Measurements from ENCODE around the gene HS3ST3A1.

HS3ST3A1 gene

DNA sequence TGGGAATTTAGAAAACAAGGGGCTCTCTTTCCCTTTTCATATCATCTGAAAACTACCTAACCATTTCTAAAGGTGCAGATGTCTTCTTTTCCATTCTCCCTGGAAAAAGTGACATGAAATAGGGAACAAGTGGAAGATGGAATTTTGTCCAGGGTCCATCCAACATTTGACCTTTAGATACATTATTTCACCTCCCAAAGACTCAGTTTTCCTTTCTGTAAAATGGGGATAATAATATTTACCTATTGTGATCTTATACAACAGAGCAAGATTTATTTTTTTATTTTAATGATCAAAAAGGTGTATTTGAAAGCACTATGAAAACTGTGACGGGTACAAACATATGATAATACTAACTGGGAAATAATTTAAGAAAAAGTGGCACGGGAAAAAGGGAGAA lies 106.3 kb downstream of the HS3ST3A1 start:
- TF ChIP-seq, protein P1, sequence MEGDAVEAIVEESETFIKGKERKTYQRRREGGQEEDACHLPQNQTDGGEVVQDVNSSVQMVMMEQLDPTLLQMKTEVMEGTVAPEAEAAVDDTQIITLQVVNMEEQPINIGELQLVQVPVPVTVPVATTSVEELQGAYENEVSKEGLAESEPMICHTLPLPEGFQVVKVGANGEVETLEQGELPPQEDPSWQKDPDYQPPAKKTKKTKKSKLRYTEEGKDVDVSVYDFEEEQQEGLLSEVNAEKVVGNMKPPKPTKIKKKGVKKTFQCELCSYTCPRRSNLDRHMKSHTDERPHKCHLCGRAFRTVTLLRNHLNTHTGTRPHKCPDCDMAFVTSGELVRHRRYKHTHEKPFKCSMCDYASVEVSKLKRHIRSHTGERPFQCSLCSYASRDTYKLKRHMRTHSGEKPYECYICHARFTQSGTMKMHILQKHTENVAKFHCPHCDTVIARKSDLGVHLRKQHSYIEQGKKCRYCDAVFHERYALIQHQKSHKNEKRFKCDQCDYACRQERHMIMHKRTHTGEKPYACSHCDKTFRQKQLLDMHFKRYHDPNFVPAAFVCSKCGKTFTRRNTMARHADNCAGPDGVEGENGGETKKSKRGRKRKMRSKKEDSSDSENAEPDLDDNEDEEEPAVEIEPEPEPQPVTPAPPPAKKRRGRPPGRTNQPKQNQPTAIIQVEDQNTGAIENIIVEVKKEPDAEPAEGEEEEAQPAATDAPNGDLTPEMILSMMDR (IDR thresholded peaks at IDR 0.05; ENCODE audit: control insufficient read depth, insufficient read depth, low read depth, low read length, missing control alignments) = no peak
- DNase-seq (ENCODE audit: low read depth) = no peak
- H3K4me3 ChIP-seq (ENCODE audit: control insufficient read depth, low read depth, low read length) = no peak overlapping the region

GRCh38 chr17:13492737-13493122 lies 109.0 kb downstream of the HS3ST3A1 start:
- TF ChIP-seq, protein P1 (IDR thresholded peaks at IDR 0.05; ENCODE audit: control insufficient read depth, insufficient read depth, low read depth, low read length, missing control alignments) = no peak
- DNase-seq (ENCODE audit: low read depth) = no peak
- H3K4me3 ChIP-seq (ENCODE audit: control insufficient read depth, low read depth, low read length) = no peak overlapping the region

DNA sequence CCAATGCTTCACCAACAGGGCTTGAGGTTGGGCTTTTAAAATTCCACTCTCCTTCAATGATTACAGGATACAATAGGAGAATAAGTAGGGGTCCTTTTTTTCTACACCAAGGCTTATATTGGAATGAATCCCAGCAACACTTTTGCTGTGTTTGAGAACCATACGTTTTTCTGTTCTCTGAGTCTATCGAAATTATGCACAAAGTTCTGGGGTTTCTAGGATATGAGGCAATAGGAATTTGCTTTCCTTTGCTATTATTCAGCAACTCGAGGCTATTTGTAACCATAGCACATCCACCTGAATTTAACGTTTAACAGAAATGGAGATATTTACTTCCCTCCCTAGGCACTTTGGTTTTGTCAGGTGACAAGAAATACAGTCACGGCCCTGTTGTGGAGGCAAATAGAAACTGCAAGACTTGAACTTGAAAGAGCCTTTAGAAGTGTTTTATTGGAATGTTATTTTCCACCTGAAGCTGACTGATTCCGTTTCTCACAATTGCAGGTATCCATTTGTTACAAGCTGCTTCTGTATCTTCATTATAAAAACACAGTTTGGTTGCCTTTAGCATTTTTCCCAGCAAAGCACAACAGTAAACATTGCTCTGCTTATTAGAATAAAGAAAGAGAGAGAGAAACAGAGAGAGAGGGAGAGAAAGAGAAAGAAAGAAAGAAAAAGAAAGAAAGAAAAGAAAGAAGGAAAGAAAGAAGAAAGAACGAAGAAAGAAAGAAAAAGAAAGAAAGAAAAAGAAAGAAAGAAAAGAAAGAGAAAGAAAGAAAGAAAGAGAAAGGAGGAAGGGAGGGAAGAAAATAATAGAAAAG lies 109.6 kb downstream of the HS3ST3A1 start:
- DNase-seq (ENCODE audit: low read depth) = no peak
- no peak overlapping the region for H3K4me3 ChIP-seq (ENCODE audit: control insufficient read depth, low read depth, low read length)
- TF ChIP-seq, protein P1 (IDR thresholded peaks at IDR 0.05; ENCODE audit: control insufficient read depth, insufficient read depth, low read depth, low read length, missing control alignments) = no peak

- TF ChIP-seq, protein P1 (IDR thresholded peaks at IDR 0.05; ENCODE audit: control insufficient read depth, insufficient read depth, low read depth, low read length, missing control alignments) = no peak
- DNase-seq (ENCODE audit: low read depth) = no peak
- no peak overlapping the region for H3K4me3 ChIP-seq (ENCODE audit: control insufficient read depth, low read depth, low read length)
Observed at GRCh38 chr17:13491491-13491890, 110.2 kb downstream of the HS3ST3A1 start.

DNA sequence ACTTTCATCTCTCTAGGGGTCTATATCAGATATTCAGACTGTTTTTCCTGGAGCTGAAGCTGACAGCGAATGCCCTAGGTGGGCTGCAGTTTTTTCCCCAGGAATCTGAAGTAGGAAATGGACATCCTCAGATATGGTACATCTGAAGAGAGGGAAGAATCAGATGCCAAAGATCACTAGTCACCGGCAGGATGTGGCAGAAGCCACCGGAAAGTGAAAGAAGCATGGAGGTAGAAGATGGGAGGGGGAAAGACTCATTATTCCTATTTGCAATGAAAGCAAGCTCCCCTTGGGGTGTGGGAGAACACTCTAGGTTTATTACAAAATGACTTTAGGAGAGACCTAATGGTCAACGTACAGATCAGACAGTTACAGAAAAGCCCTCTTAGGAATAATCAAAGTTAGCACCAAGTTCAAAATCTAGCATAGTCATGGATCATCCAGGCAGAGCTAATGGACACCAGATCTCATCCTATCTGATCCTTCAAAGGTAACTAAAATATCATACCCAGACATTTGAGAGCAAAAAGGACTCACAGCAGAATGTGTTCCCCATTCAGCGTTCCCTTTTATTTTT lies 110.7 kb downstream of the HS3ST3A1 start:
- no peak overlapping the region for H3K4me3 ChIP-seq (ENCODE audit: control insufficient read depth, low read depth, low read length)

DNA sequence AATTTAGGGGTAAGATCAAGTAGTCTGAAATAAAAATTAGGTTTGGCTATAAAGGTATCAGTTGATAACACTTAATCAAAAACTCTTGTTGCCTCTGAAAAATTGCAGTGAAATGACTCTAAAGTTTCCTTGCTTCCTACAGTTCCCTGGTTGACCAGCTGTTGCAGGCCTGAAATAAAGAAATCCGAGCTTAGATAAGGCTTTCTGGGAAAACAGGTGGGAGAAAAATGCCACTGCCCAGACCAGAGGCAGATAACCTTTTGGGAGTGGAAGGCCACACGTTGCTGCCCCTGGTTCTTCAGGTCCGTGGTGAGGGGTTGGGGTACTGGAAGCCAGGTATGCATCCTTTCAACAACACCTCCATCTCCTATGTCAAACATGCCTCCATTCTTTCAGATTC lies 111.3 kb downstream of the HS3ST3A1 start:
- DNase-seq (ENCODE audit: low read depth) = no peak
- TF ChIP-seq, protein P1 (IDR thresholded peaks at IDR 0.05; ENCODE audit: control insufficient read depth, insufficient read depth, low read depth, low read length, missing control alignments) = no peak
- H3K4me3 ChIP-seq (ENCODE audit: control insufficient read depth, low read depth, low read length) = no peak overlapping the region

More for the DNA sequence above, 110.7 kb downstream of the HS3ST3A1 start:
- DNase-seq (ENCODE audit: low read depth) = no peak
- TF ChIP-seq, protein P1 (IDR thresholded peaks at IDR 0.05; ENCODE audit: control insufficient read depth, insufficient read depth, low read depth, low read length, missing control alignments) = no peak
